Body of pancreas (tissue), 4 donors: ENCODE data around the gene NPW.

Experiments used
- POLR2A ChIP-seq, 3 donors: fragments of 450-650 bp; IDR thresholded peaks; one replicate each; pipeline ENCODE4 v1.6.1; 2016; ENCODE audit warnings: antibody characterized with exemption in 3 of 3, mild to moderate bottlenecking in 2 of 3
- TF ChIP-seq, protein P1 (sequence below), 7 experiments: fragments of 450-650 bp in 4 of 7; fragments of 200-600 bp in 3 of 7; sonication (generic) in 3 of 7; IDR thresholded peaks; one replicate each; pipeline ENCODE4 v1.5.1; 2016 to 2019; ENCODE audit warnings: antibody characterized with exemption in 7 of 7

DNA sequence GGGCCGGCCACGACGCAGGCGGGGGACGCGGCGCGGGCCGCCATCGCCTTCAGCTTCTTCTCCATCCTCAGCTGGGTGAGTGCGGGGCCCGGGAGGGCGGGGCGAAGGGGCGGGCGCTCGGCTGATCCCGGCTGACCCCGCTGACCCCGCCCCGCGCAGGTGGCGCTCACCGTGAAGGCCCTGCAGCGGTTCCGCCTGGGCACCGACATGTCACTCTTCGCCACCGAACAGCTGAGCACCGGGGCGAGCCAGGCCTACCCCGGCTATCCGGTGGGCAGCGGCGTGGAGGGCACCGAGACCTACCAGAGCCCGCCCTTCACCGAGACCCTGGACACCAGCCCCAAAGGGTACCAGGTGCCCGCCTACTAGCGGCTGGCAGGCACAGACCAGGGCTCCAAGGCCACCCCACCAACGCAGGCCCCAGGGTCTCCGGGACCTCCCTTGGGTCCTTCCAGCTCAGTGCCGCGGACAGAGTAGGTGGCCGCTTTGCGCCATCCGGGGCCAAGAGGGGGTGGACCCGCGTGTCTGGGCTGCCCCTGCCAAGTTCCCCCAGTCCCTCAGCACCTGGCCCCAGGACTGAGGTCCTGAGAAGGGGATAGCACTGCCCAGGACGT, 26.8 kb upstream of the NPW start:
- TF ChIP-seq, protein P1, sequence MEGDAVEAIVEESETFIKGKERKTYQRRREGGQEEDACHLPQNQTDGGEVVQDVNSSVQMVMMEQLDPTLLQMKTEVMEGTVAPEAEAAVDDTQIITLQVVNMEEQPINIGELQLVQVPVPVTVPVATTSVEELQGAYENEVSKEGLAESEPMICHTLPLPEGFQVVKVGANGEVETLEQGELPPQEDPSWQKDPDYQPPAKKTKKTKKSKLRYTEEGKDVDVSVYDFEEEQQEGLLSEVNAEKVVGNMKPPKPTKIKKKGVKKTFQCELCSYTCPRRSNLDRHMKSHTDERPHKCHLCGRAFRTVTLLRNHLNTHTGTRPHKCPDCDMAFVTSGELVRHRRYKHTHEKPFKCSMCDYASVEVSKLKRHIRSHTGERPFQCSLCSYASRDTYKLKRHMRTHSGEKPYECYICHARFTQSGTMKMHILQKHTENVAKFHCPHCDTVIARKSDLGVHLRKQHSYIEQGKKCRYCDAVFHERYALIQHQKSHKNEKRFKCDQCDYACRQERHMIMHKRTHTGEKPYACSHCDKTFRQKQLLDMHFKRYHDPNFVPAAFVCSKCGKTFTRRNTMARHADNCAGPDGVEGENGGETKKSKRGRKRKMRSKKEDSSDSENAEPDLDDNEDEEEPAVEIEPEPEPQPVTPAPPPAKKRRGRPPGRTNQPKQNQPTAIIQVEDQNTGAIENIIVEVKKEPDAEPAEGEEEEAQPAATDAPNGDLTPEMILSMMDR (IDR thresholded peaks at IDR 0.05): no peak
- TF ChIP-seq POLR2A (IDR thresholded peaks at IDR 0.05): no peak
